ENCODE data around the gene HM13. TPM values are rescaled to one million over a fixed set of nuclear protein-coding genes. Genes with fewer than 3 reads are reported as not detected.

Gene HM13
- total RNA-seq, 4 donors from 2014 or later, result 38.4 to 86.0 (median 63.4) TPM

- Histone ChIP-seq H3K9me3 (no peaks in the 10 kb centered on the region), H3K27ac (no peak overlapping the region), H3K4me1 (peaks cover 0 to under 1% (median 0%) of the 10 kb centered on the region in 4 donors), H3K4me3 (no peak overlapping the region), H3K27me3 (no peaks in the 10 kb centered on the region), H3K36me3 (no peaks in the 10 kb centered on the region)
- in situ Hi-C loops (cut with MboI; ENCODE audit: low pct_ligation_motif_present in 1 of 4, low pct_unique_long_range_greater_than_20kb in 1 of 4, low sequenced_read_pairs in 3 of 4), result no loop called here
- TF ChIP-seq CTCF (IDR thresholded peaks at IDR 0.05) (no peak), POLR2AphosphoS5 (IDR thresholded peaks at IDR 0.05) (no peak), EP300 (IDR thresholded peaks at IDR 0.05; ENCODE audit: low read depth) (no peak), POLR2A (IDR thresholded peaks at IDR 0.05) (no peak)
- WGBS, 2 donors (ENCODE audit: low coverage in 1 of 2), result 84 to 100% methylated on average over 1 to 5 of the region's 5 CpGs
- intact Hi-C loops (cut with DNase I; ENCODE audit: low total_unique reads), result no loop called here
- no peak for DNase-seq
These were observed 5.6 kb upstream of the HM13 start for GRCh38 chr20:31508517-31509244.

GRCh38 chr20:31515072-31515774 lies 981 bp downstream of the HM13 start:
- Histone ChIP-seq H3K27ac (peak overlapping the region; percentile 80 to 93 (median 84)), H3K27me3 (no peaks in the 10 kb centered on the region), H3K36me3 (no peaks in the 10 kb centered on the region), H3K9me3 (no peaks in the 10 kb centered on the region), H3K4me3 (peak overlapping the region; percentile 61 to 88 (median 80)), H3K4me1 (peaks cover 17 to 33% (median 32%) of the 10 kb centered on the region in 4 donors)
- no peak for DNase-seq
- intact Hi-C loops (cut with DNase I; ENCODE audit: low total_unique reads) (no loop called here), in situ Hi-C loops (cut with MboI; ENCODE audit: low pct_ligation_motif_present in 1 of 4, low pct_unique_long_range_greater_than_20kb in 1 of 4, low sequenced_read_pairs in 3 of 4) (no loop called here)
- TF ChIP-seq POLR2AphosphoS5 (IDR thresholded peaks at IDR 0.05), result no peak
- TF ChIP-seq CTCF (IDR thresholded peaks at IDR 0.05), result no peak
- no peak for TF ChIP-seq POLR2A (IDR thresholded peaks at IDR 0.05)
- no peak for TF ChIP-seq EP300 (IDR thresholded peaks at IDR 0.05; ENCODE audit: low read depth)
- 10 to 16% methylated on average over 4 of the region's 4 CpGs for WGBS, 2 donors (ENCODE audit: low coverage in 1 of 2)

- Histone ChIP-seq H3K36me3 (no peaks in the 10 kb centered on the region), H3K27ac (peak overlapping the region in 3 of 4 donors; percentile 80 to 86 (median 83)), H3K4me1 (peaks cover 17 to 37% (median 32%) of the 10 kb centered on the region in 4 donors), H3K4me3 (peak overlapping the region in 3 of 4 donors; percentile 61 to 86 (median 74)), H3K27me3 (no peaks in the 10 kb centered on the region), H3K9me3 (no peaks in the 10 kb centered on the region)
- TF ChIP-seq POLR2AphosphoS5 (IDR thresholded peaks at IDR 0.05) (no peak), CTCF (IDR thresholded peaks at IDR 0.05) (no peak), EP300 (IDR thresholded peaks at IDR 0.05; ENCODE audit: low read depth) (no peak), POLR2A (IDR thresholded peaks at IDR 0.05) (no peak)
- intact Hi-C loops (cut with DNase I; ENCODE audit: low total_unique reads), result no loop called here
- WGBS, 2 donors (ENCODE audit: low coverage in 1 of 2), result 45 to 77% methylated on average over 1 to 3 of the region's 3 CpGs
- DNase-seq, result peak; percentile 26
- in situ Hi-C loops (cut with MboI; ENCODE audit: low pct_ligation_motif_present in 1 of 4, low pct_unique_long_range_greater_than_20kb in 1 of 4, low sequenced_read_pairs in 3 of 4), result no loop called here
These were observed 1.5 kb downstream of the HM13 start for GRCh38 chr20:31515775-31516107.

- intact Hi-C loops (cut with DNase I; ENCODE audit: low total_unique reads) (no loop called here), in situ Hi-C loops (cut with MboI; ENCODE audit: low pct_ligation_motif_present in 1 of 4, low pct_unique_long_range_greater_than_20kb in 1 of 4, low sequenced_read_pairs in 3 of 4) (no loop called here)
- H3K9me3 ChIP-seq, result no peaks in the 10 kb centered on the region
- H3K4me3 ChIP-seq, result peak overlapping the region in 1 of 4 donors; percentile 74
- no peak overlapping the region for H3K27ac ChIP-seq
- no peak for DNase-seq
- WGBS, 2 donors (ENCODE audit: low coverage in 1 of 2), result 90 to 93% methylated on average over 4 of the region's 4 CpGs
- TF ChIP-seq POLR2AphosphoS5 (IDR thresholded peaks at IDR 0.05) (no peak), CTCF (IDR thresholded peaks at IDR 0.05) (no peak), POLR2A (IDR thresholded peaks at IDR 0.05) (no peak), EP300 (IDR thresholded peaks at IDR 0.05; ENCODE audit: low read depth) (no peak)
- no peaks in the 10 kb centered on the region for H3K27me3 ChIP-seq
- peaks cover 0 to 3% (median 0%) of the 10 kb centered on the region in 4 donors for H3K36me3 ChIP-seq
- H3K4me1 ChIP-seq, result peaks cover 17 to 37% (median 32%) of the 10 kb centered on the region in 4 donors
These were observed 1.9 kb downstream of the HM13 start for GRCh38 chr20:31516166-31516565.

Data from transverse colon (tissue), 4 donors.